Neural cell (in vitro differentiated cells): ENCODE measurements around the gene OSBP2. TPM values are rescaled to one million over a fixed set of nuclear protein-coding genes. Genes with fewer than 3 reads are reported as not detected.

Experiments used
- H2AFZ ChIP-seq: fragments of 200-600, 300-800 bp; sonication (generic), shearing (Covaris generic); 2 replicates; pipeline ENCODE4 v1.6.0; 2014; ENCODE audit warnings: low read depth, mild to moderate bottlenecking, antibody characterized with exemption, low read length, moderate library complexity
- H3F3A ChIP-seq: fragments of 200-600 bp; shearing (Covaris generic); 2 replicates; pipeline ENCODE4 v1.6.1; 2016; ENCODE audit warnings: mild to moderate bottlenecking, moderate library complexity, mixed read lengths, antibody characterized with exemption, low read length; ENCODE audit not compliant: insufficient read depth, poor library complexity, severe bottlenecking
- H3K27ac ChIP-seq: fragments of 200-600, 300-800 bp; sonication (generic), shearing (Covaris generic); 2 replicates; pipeline ENCODE4 v1.5.1; 2014; ENCODE audit warnings: mild to moderate bottlenecking, low read length, moderate library complexity
- H3K27me3 ChIP-seq: fragments of 300-800, 200-600 bp; sonication (generic), shearing (Covaris generic); 2 replicates; pipeline ENCODE4 v1.6.0; 2014; ENCODE audit warnings: mild to moderate bottlenecking, low read depth, low read length, moderate library complexity; ENCODE audit not compliant: insufficient read depth
- H3K36me3 ChIP-seq: fragments of 300-800, 200-600 bp; sonication (generic), shearing (Covaris generic); 2 replicates; pipeline ENCODE4 v1.5.1; 2014; ENCODE audit warnings: mild to moderate bottlenecking, antibody characterized with exemption, low read length, moderate library complexity; ENCODE audit not compliant: insufficient read depth
- H3K4me2 ChIP-seq: fragments of 300-800, 200-600 bp; sonication (generic), shearing (Covaris generic); 2 replicates; pipeline ENCODE4 v1.6.0; 2014; ENCODE audit warnings: mild to moderate bottlenecking, low read length
- H3K4me3 ChIP-seq: fragments of 300-800, 200-600 bp; sonication (generic), shearing (Covaris generic); 2 replicates; pipeline ENCODE4 v1.5.1; 2014; ENCODE audit warnings: mild to moderate bottlenecking, low read length, moderate library complexity
- H3K79me2 ChIP-seq: fragments of 200-600 bp; shearing (Covaris generic); replicated peaks from 2 replicates; pipeline ENCODE4 v1.6.0; 2014; ENCODE audit warnings: mild to moderate bottlenecking, low read length, moderate library complexity; ENCODE audit not compliant: insufficient read depth
- H3K9ac ChIP-seq: fragments of 300-800, 200-600 bp; sonication (generic), shearing (Covaris generic); 2 replicates; pipeline ENCODE4 v1.6.1; 2016; ENCODE audit warnings: mild to moderate bottlenecking, low read length, mixed read lengths
- H3K9me2 ChIP-seq: fragments of 200-600 bp; shearing (Covaris generic); 2 replicates; pipeline ENCODE4 v1.6.1; 2016; ENCODE audit warnings: mild to moderate bottlenecking, low read length, mixed read lengths; ENCODE audit not compliant: insufficient read depth
- H3K9me3 ChIP-seq: fragments of 200-600, 300-800 bp; sonication (generic), shearing (Covaris generic); 2 replicates; pipeline ENCODE4 v1.6.1; 2016; ENCODE audit warnings: mild to moderate bottlenecking, mixed run types, low read length, moderate library complexity, mixed read lengths
- H4K20me1 ChIP-seq: fragments of 200-600 bp; shearing (Covaris generic); 2 replicates; pipeline ENCODE4 v1.6.1; 2016; ENCODE audit warnings: mild to moderate bottlenecking, mixed run types; ENCODE audit not compliant: insufficient read depth
- EP300 ChIP-seq: fragments of 450-650 bp; conservative IDR thresholded peaks from 2 replicates; pipeline ENCODE4 v1.6.1; 2014; ENCODE audit warnings: antibody characterized with exemption, mild to moderate bottlenecking, moderate library complexity; ENCODE audit not compliant: poor library complexity, severe bottlenecking
- EZH2 ChIP-seq: fragments of 200-600, 300-800 bp; shearing (Covaris generic), sonication (generic); IDR thresholded peaks from 2 replicates; pipeline ENCODE4 v1.6.1; 2014; ENCODE audit warnings: antibody characterized with exemption, low read length, borderline replicate concordance, mild to moderate bottlenecking; ENCODE audit not compliant: insufficient read depth, poor library complexity, severe bottlenecking
- MXI1 ChIP-seq: fragments of 450-650 bp; conservative IDR thresholded peaks from 2 replicates; pipeline ENCODE4 v1.6.1; 2014; ENCODE audit warnings: antibody characterized with exemption, mild to moderate bottlenecking; ENCODE audit not compliant: poor library complexity, severe bottlenecking
- POLR2AphosphoS5 ChIP-seq: IDR thresholded peaks from 2 replicates; pipeline ENCODE4 v1.6.1; 2012
- RAD21 ChIP-seq: fragments of 450-650 bp; conservative IDR thresholded peaks from 2 replicates; pipeline ENCODE4 v1.6.1; 2014; ENCODE audit warnings: antibody characterized with exemption, mild to moderate bottlenecking, moderate library complexity
- SMC3 ChIP-seq: fragments of 450-650 bp; conservative IDR thresholded peaks from 2 replicates; pipeline ENCODE4 v1.6.1; 2014; ENCODE audit warnings: antibody characterized with exemption, mild to moderate bottlenecking, moderate library complexity; ENCODE audit not compliant: poor library complexity
- TAF1 ChIP-seq: IDR thresholded peaks from 2 replicates; pipeline ENCODE4 v1.6.1; 2012; ENCODE audit warnings: low read depth
- polyA plus RNA-seq: library from polyadenylated mRNA; depleted of rRNA; stranded (reverse); fragments of >200 nt; gene quantifications from 2 replicates; pipeline ENCODE4 v1.2.3, GENCODE V29; 2014
- TF ChIP-seq, protein P1 (sequence below): fragments of 450-650 bp; IDR thresholded peaks from 2 replicates; pipeline ENCODE4 v1.5.1; 2014; ENCODE audit warnings: antibody characterized with exemption, mild to moderate bottlenecking, moderate library complexity; ENCODE audit not compliant: poor library complexity, severe bottlenecking
- TF ChIP-seq, protein P2 (sequence below): IDR thresholded peaks from 2 replicates; pipeline ENCODE4 v1.6.1; 2012; ENCODE audit warnings: borderline replicate concordance

Gene OSBP2
- polyA plus RNA-seq, 1 donor from 2014 or later: 8.7 TPM

DNA sequence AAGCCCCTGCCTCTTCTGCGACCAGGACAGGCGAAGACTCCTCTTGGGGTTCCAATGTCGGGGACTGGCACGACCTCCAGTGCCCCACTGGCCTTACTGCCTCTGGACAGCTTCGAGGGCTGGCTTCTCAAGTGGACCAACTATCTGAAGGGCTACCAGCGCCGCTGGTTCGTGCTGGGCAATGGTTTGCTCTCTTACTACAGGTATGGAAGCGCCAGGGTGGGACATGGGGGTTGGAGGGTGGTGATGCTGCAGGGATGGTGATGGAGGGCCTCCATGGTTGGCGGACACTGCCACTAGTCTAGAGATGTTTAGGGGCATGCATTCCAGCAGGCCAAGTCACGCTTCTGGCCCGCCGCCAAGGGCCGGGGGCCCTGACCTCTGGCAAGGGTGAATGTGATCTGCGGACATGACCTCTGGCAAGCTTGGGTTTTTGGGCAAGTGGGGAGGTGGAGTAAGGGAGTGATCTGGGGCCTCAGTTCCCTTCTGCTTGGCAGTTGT is 727 bp downstream of the OSBP2 start:
- no peaks in the 10 kb centered on the region for H3K36me3 ChIP-seq
- no peaks in the 10 kb centered on the region for H3K79me2 ChIP-seq
- no peaks in the 10 kb centered on the region for H4K20me1 ChIP-seq
- peak overlapping the region; percentile 95 for H3K4me3 ChIP-seq
- peak overlapping the region; percentile 51 for H2AFZ ChIP-seq
- H3K9me3 ChIP-seq: no peaks in the 10 kb centered on the region
- H3K9me2 ChIP-seq: no peaks in the 10 kb centered on the region
- no peak overlapping the region for H3K27ac ChIP-seq
- TF ChIP-seq POLR2AphosphoS5 (no peak), EP300 (no peak), TAF1 (no peak), EZH2 (no peak), SMC3 (no peak), RAD21 (no peak), MXI1 (no peak)
- TF ChIP-seq, protein P1, sequence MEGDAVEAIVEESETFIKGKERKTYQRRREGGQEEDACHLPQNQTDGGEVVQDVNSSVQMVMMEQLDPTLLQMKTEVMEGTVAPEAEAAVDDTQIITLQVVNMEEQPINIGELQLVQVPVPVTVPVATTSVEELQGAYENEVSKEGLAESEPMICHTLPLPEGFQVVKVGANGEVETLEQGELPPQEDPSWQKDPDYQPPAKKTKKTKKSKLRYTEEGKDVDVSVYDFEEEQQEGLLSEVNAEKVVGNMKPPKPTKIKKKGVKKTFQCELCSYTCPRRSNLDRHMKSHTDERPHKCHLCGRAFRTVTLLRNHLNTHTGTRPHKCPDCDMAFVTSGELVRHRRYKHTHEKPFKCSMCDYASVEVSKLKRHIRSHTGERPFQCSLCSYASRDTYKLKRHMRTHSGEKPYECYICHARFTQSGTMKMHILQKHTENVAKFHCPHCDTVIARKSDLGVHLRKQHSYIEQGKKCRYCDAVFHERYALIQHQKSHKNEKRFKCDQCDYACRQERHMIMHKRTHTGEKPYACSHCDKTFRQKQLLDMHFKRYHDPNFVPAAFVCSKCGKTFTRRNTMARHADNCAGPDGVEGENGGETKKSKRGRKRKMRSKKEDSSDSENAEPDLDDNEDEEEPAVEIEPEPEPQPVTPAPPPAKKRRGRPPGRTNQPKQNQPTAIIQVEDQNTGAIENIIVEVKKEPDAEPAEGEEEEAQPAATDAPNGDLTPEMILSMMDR: no peak
- TF ChIP-seq, protein P2, sequence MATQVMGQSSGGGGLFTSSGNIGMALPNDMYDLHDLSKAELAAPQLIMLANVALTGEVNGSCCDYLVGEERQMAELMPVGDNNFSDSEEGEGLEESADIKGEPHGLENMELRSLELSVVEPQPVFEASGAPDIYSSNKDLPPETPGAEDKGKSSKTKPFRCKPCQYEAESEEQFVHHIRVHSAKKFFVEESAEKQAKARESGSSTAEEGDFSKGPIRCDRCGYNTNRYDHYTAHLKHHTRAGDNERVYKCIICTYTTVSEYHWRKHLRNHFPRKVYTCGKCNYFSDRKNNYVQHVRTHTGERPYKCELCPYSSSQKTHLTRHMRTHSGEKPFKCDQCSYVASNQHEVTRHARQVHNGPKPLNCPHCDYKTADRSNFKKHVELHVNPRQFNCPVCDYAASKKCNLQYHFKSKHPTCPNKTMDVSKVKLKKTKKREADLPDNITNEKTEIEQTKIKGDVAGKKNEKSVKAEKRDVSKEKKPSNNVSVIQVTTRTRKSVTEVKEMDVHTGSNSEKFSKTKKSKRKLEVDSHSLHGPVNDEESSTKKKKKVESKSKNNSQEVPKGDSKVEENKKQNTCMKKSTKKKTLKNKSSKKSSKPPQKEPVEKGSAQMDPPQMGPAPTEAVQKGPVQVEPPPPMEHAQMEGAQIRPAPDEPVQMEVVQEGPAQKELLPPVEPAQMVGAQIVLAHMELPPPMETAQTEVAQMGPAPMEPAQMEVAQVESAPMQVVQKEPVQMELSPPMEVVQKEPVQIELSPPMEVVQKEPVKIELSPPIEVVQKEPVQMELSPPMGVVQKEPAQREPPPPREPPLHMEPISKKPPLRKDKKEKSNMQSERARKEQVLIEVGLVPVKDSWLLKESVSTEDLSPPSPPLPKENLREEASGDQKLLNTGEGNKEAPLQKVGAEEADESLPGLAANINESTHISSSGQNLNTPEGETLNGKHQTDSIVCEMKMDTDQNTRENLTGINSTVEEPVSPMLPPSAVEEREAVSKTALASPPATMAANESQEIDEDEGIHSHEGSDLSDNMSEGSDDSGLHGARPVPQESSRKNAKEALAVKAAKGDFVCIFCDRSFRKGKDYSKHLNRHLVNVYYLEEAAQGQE: no peak
- H3K9ac ChIP-seq: peak overlapping the region; percentile 83
- H3K27me3 ChIP-seq: no peaks in the 10 kb centered on the region
- no peaks in the 10 kb centered on the region for H3F3A ChIP-seq
- peak overlapping the region; percentile 82 for H3K4me2 ChIP-seq

DNA sequence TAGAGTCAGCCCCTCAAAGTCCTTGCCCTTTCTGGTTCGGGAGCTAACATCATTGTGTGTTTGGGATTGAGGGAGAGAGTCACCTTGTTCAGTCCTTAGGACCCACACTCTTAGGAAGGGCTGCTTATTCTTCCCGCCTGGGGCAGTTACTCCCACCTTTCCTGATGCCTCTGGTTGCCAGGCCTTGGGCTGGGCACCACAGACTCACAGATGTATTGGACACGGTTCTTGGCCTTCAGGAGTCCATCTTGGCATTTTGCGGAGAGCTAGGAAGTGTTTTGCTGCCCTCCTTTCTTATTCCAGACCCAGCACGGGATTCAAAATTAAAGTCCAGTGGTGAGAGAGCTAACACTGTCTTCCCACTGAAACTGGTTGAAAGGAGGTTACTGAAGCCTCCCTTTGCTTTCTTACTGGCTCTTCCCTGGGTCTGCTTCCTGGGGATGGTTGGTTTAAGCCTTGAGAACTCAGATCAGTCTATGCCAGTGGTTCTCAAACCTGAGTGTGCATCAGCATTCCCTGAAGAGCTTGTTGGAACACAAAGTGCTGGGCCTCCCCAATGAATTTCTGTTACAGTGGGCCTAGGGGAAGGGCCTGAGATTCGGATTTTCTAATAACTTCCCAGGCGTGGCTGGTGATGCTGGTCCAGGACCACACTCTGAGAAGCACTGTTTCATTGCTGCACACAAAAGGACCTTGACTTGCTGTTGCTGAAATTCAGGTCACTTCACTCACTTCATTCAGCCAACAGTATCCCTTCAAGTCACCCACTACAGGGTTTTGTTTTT is 1.4 kb downstream of the OSBP2 start:
- peak overlapping the region; percentile 10 for H3K9ac ChIP-seq
- H3K4me3 ChIP-seq: peak overlapping the region; percentile 95
- no peaks in the 10 kb centered on the region for H3K9me2 ChIP-seq
- no peaks in the 10 kb centered on the region for H3K9me3 ChIP-seq
- no peaks in the 10 kb centered on the region for H3K79me2 ChIP-seq
- no peak overlapping the region for H3K27ac ChIP-seq
- H4K20me1 ChIP-seq: no peaks in the 10 kb centered on the region
- H3K4me2 ChIP-seq: peak overlapping the region; percentile 82
- H3K27me3 ChIP-seq: no peaks in the 10 kb centered on the region
- TF ChIP-seq TAF1 (no peak), POLR2AphosphoS5 (no peak), RAD21 (no peak), EP300 (no peak), SMC3 (no peak), EZH2 (no peak), MXI1 (no peak)
- TF ChIP-seq, protein P2: no peak
- TF ChIP-seq, protein P1: no peak
- no peaks in the 10 kb centered on the region for H3K36me3 ChIP-seq
- no peak overlapping the region for H2AFZ ChIP-seq
- H3F3A ChIP-seq: no peaks in the 10 kb centered on the region
